GM12878 (cell line): ENCODE results near the gene FSHR. TPM values are rescaled to one million over a fixed set of nuclear protein-coding genes. Genes with fewer than 3 reads are reported as not detected.

Source experiments
- ATAC-seq: fragments of 200-7000 bp; cut with Tn5 transposase; 3 replicates; pipeline ENCODE4 v1.9.1; 2020; ENCODE audit warnings: mild to moderate bottlenecking, moderate library complexity
- BruUV-seq: library from RNA; stranded (reverse); fragments of 400-500 nt; replicated peaks from 2 replicates; lab custom pipeline; 2021; lab: Mats Ljungman, UMichigan
- CTCF ChIA-PET: fragments of 300-600 bp; sonication (Branson Sonifier 250); formaldehyde crosslinking; extraction: SDS; loops from one replicate; lab custom pipeline; 2021; ENCODE audit warnings: inconsistent platforms; lab: Yijun Ruan, JAX
- POLR2A ChIA-PET: fragments of 350-600 bp; formaldehyde crosslinking; extraction: SDS; loops from one replicate; lab custom pipeline; 2021; ENCODE audit warnings: inconsistent platforms; lab: Charles Lee
- RAD21 ChIA-PET: fragments of 300-600 bp; sonication (Branson Sonifier 250); formaldehyde crosslinking; loops from one replicate; lab custom pipeline; 2023; ENCODE audit warnings: antibody characterized with exemption; ENCODE audit not compliant: unreplicated experiment; lab: Charles Lee
- SMC1A ChIA-PET: fragments of 300-600 bp; sonication (Branson Sonifier 250); formaldehyde crosslinking; loops from one replicate; lab custom pipeline; 2023; ENCODE audit not compliant: unreplicated experiment, uncharacterized antibody; lab: Charles Lee
- DNase-seq: peaks from one replicate; pipeline ENCODE4 v3.0.0-alpha.2; 2011; ENCODE audit warnings: low read depth, low spot score
- FAIRE-seq: peaks from 3 replicates; lab custom pipeline; 2011; peaks lifted over from hg19 to GRCh38; lab: Jason Lieb, UNC
- H2AFZ ChIP-seq: 2 replicates; pipeline ENCODE4 v1.6.0; 2011; ENCODE audit warnings: low read depth, low read length, control low read depth; ENCODE audit not compliant: control insufficient read depth
- H3K27ac ChIP-seq: 2 replicates; pipeline ENCODE4 v1.5.1; 2011; ENCODE audit warnings: control low read depth; ENCODE audit not compliant: control insufficient read depth, insufficient read depth
- H3K27me3 ChIP-seq, 2 experiments: replicated peaks in 1 of 2; 2 replicates each; pipeline versions ENCODE4 v1.6.0 to v1.6.1; 2011; ENCODE audit warnings: low read length in 1 of 2; ENCODE audit not compliant: control insufficient read depth in 2 of 2, insufficient read depth in 2 of 2
- H3K36me3 ChIP-seq, 2 experiments: 2 replicates each; pipeline ENCODE4 v1.5.1; 2011; ENCODE audit warnings: low read length in 1 of 2; ENCODE audit not compliant: control insufficient read depth in 2 of 2, insufficient read depth in 2 of 2
- H3K4me1 ChIP-seq: 2 replicates; pipeline ENCODE4 v1.6.1; 2011; ENCODE audit warnings: mild to moderate bottlenecking, low read length, moderate library complexity, mixed read lengths; ENCODE audit not compliant: control insufficient read depth, insufficient read depth
- H3K4me2 ChIP-seq: 2 replicates; pipeline ENCODE4 v1.6.0; 2011; ENCODE audit warnings: control low read depth; ENCODE audit not compliant: control insufficient read depth, insufficient read depth
- H3K4me3 ChIP-seq: fragments of 200-600 bp; sonication (generic); 2 replicates; pipeline ENCODE4 v1.5.1; 2016
- H3K79me2 ChIP-seq: 2 replicates; pipeline ENCODE4 v1.6.0; 2011; ENCODE audit warnings: low read length; ENCODE audit not compliant: control insufficient read depth, insufficient read depth
- H3K9ac ChIP-seq: 2 replicates; pipeline ENCODE4 v1.8.0; 2011; ENCODE audit warnings: low read length, control low read depth, mixed read lengths; ENCODE audit not compliant: control insufficient read depth, insufficient read depth
- H3K9me3 ChIP-seq: replicated peaks from 3 replicates; pipeline ENCODE4 v1.5.1; 2011; ENCODE audit warnings: mild to moderate bottlenecking, low read length; ENCODE audit not compliant: control insufficient read depth, insufficient read depth
- H4K20me1 ChIP-seq: 2 replicates; pipeline ENCODE4 v1.6.0; 2011; ENCODE audit not compliant: control insufficient read depth, insufficient read depth
- ATF3 ChIP-seq: IDR thresholded peaks from 2 replicates; pipeline ENCODE4 v1.6.1; 2011; ENCODE audit warnings: low read depth, mild to moderate bottlenecking, low read length, moderate library complexity, borderline replicate concordance; ENCODE audit errors: extremely low read depth
- CREB1 ChIP-seq: IDR thresholded peaks from 2 replicates; pipeline ENCODE4 v1.6.1; 2012; ENCODE audit warnings: low read depth, mild to moderate bottlenecking, inconsistent platforms
- HDAC2 ChIP-seq: fragments of 200-600 bp; sonication (generic); IDR thresholded peaks from 2 replicates; pipeline ENCODE4 v1.6.1; 2017
- NR2C1 ChIP-seq: fragments of 450-650 bp; IDR thresholded peaks from 2 replicates; pipeline ENCODE4 v1.6.1; 2017; ENCODE audit warnings: antibody characterized with exemption, mild to moderate bottlenecking, moderate library complexity
- NR2C2 ChIP-seq: IDR thresholded peaks from 2 replicates; pipeline ENCODE4 v1.6.1; 2011; ENCODE audit warnings: borderline replicate concordance, low read depth; ENCODE audit not compliant: control insufficient read depth, insufficient read length
- NRF1 ChIP-seq: conservative IDR thresholded peaks from 2 replicates; pipeline ENCODE4 v1.6.1; 2011; ENCODE audit warnings: mild to moderate bottlenecking, low read depth, low read length, improper control_type of control experiment
- RFX5 ChIP-seq: IDR thresholded peaks from 2 replicates; pipeline ENCODE4 v1.6.1; 2011; ENCODE audit warnings: low read depth, low read length, improper control_type of control experiment
- SPI1 ChIP-seq: IDR thresholded peaks from 2 replicates; pipeline ENCODE4 v1.6.1; 2011; ENCODE audit warnings: low read depth, mild to moderate bottlenecking, low read length, moderate library complexity, borderline replicate concordance; ENCODE audit not compliant: insufficient read depth
- TCF12 ChIP-seq: IDR thresholded peaks from 2 replicates; pipeline ENCODE4 v1.6.1; 2011; ENCODE audit warnings: low read depth, mild to moderate bottlenecking, low read length
- WGBS: methylation state at CpG from one replicate; pipeline ENCODE4 v1.1.6; 2016; ENCODE audit warnings: low lambda C conversion rate; ENCODE audit not compliant: insufficient replicate concordance, insufficient coverage; ENCODE audit errors: missing lambda C conversion rate; 5-methylcytosine and 5-hydroxymethylcytosine counted together
- in situ Hi-C: fragments of 300-500 bp; cut with MboI; formaldehyde crosslinking; loops from 9 replicates; pipeline ENCODE4 v1.14.3; 2018; ENCODE audit warnings: mixed read lengths
- intact Hi-C: fragments of 100-400 bp; cut with micrococcal nuclease; formaldehyde crosslinking; loops from one replicate; pipeline ENCODE4 v1.14.2; 2022; ENCODE audit not compliant: unreplicated experiment
- polyA plus RNA-seq, 11 experiments: library from polyadenylated mRNA; depleted of rRNA in 4 of 11; unstranded in 6 of 11; stranded (reverse) in 5 of 11; fragments of >200 nt; fragmentation: Nextera tagmentation in 4 of 11; fragmentation: Illumina TruSeq in 1 of 11; extraction: Ambion mirVana in 4 of 11; extraction: Trizol in 1 of 11; gene quantifications; 1 replicate in 1 of 11; 2 replicates in 10 of 11; pipeline versions ENCODE4 v1.2.1 to v1.2.3, GENCODE V29; 2011 to 2016; ENCODE audit warnings: inconsistent platforms in 2 of 11, missing spikeins in 2 of 11, low read depth in 1 of 11
- total RNA-seq, 4 experiments: library from RNA; depleted of rRNA in 3 of 4; stranded (reverse); fragments of >200 nt in 3 of 4; fragmentation: Illumina TruSeq in 1 of 4; extraction: Trizol in 1 of 4; gene quantifications; 2 replicates each; pipeline versions ENCODE4 v1.2.1 to v1.2.3, GENCODE V29; 2013 to 2021
- TF ChIP-seq, protein P1 (sequence below): fragments of 450-650 bp; conservative IDR thresholded peaks from 2 replicates; pipeline ENCODE4 v1.6.1; 2017; ENCODE audit warnings: mild to moderate bottlenecking, moderate library complexity
- TF ChIP-seq, protein P2 (sequence below): fragments of 450-650 bp; IDR thresholded peaks from 2 replicates; pipeline ENCODE4 v1.6.1; 2016; ENCODE audit warnings: mild to moderate bottlenecking, moderate library complexity, borderline replicate concordance

The FSHR gene
- total and polyA plus RNA-seq, 10 of the 15 experiments (the other 5 are each of a cell fraction or from before 2014, with no cell fraction given), result not detected

DNA sequence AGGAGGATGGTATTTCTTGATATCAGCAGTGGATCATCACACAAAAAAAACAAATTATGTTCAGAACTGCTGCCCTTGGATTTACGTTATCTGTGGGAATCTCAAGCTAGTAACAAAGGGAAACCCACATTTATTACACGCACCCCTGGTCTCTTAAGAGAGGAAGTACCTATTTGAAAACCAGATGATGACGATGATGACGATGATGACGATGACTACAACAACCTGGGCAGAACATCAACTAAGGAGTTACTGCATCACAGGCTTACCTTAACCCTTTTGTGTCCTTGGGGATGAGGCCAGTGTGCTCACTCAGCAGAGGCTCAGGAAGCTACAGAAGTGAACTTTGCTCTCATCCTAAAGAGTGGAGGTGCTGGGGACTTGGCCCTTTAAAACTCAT lies 169.4 kb downstream of the FSHR start (continued):
- TF ChIP-seq HDAC2, result no peak
- TF ChIP-seq, protein P1, sequence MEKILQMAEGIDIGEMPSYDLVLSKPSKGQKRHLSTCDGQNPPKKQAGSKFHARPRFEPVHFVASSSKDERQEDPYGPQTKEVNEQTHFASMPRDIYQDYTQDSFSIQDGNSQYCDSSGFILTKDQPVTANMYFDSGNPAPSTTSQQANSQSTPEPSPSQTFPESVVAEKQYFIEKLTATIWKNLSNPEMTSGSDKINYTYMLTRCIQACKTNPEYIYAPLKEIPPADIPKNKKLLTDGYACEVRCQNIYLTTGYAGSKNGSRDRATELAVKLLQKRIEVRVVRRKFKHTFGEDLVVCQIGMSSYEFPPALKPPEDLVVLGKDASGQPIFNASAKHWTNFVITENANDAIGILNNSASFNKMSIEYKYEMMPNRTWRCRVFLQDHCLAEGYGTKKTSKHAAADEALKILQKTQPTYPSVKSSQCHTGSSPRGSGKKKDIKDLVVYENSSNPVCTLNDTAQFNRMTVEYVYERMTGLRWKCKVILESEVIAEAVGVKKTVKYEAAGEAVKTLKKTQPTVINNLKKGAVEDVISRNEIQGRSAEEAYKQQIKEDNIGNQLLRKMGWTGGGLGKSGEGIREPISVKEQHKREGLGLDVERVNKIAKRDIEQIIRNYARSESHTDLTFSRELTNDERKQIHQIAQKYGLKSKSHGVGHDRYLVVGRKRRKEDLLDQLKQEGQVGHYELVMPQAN, result no peak
- no peak for TF ChIP-seq NRF1
- TF ChIP-seq CREB1, result no peak
- TF ChIP-seq, protein P2, sequence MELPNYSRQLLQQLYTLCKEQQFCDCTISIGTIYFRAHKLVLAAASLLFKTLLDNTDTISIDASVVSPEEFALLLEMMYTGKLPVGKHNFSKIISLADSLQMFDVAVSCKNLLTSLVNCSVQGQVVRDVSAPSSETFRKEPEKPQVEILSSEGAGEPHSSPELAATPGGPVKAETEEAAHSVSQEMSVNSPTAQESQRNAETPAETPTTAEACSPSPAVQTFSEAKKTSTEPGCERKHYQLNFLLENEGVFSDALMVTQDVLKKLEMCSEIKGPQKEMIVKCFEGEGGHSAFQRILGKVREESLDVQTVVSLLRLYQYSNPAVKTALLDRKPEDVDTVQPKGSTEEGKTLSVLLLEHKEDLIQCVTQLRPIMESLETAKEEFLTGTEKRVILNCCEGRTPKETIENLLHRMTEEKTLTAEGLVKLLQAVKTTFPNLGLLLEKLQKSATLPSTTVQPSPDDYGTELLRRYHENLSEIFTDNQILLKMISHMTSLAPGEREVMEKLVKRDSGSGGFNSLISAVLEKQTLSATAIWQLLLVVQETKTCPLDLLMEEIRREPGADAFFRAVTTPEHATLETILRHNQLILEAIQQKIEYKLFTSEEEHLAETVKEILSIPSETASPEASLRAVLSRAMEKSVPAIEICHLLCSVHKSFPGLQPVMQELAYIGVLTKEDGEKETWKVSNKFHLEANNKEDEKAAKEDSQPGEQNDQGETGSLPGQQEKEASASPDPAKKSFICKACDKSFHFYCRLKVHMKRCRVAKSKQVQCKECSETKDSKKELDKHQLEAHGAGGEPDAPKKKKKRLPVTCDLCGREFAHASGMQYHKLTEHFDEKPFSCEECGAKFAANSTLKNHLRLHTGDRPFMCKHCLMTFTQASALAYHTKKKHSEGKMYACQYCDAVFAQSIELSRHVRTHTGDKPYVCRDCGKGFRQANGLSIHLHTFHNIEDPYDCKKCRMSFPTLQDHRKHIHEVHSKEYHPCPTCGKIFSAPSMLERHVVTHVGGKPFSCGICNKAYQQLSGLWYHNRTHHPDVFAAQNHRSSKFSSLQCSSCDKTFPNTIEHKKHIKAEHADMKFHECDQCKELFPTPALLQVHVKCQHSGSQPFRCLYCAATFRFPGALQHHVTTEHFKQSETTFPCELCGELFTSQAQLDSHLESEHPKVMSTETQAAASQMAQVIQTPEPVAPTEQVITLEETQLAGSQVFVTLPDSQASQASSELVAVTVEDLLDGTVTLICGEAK, result no peak

DNA sequence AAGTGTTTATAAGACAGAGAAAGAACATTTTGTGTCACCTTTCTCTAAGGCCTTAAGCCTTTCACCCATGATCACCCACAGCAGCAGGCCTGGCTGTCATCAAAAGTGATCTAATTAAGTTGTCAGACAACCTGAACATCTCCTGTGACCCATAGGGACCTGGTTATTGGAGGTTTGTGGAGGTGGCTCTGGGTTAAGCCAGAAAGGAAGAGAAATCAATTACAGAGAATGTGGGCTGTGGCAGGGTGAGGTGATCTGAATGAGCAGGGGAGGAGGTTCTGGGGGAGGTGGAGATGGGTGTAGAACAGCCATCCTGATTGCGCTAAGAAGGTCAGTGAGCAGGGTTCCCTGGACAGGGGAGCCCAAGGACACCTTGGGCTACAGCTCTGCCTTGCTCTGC lies 170.8 kb downstream of the FSHR start:
- H3K79me2 ChIP-seq, result no peaks in the 10 kb centered on the region
- no peak overlapping the region for H3K4me3 ChIP-seq
- no TSS peak for BruUV-seq
- ChIA-PET SMC1A (no interaction called here), CTCF (no interaction called here), RAD21 (no interaction called here), POLR2A (no interaction called here)
- no peak overlapping the region for H3K9ac ChIP-seq
- FAIRE-seq (no peak), DNase-seq (no peak), ATAC-seq (no peak)
- TF ChIP-seq RFX5, result no peak
- TF ChIP-seq SPI1, result no peak
- TF ChIP-seq ATF3, result no peak
- no peak for TF ChIP-seq NR2C2
- TF ChIP-seq NR2C1, result no peak
- TF ChIP-seq TCF12, result no peak
- TF ChIP-seq, protein P1, result no peak
- no peak overlapping the region for H3K4me2 ChIP-seq
- H3K27me3 ChIP-seq, result no peaks in the 10 kb centered on the region
- WGBS, result 100% methylated on average over 1 of the region's 1 CpG
- intact Hi-C loops, result no loop called here
- in situ Hi-C loops, result no loop called here
- no peaks in the 10 kb centered on the region for H3K4me1 ChIP-seq
- no peak overlapping the region for H3K27ac ChIP-seq
- H2AFZ ChIP-seq, result no peak overlapping the region
- no peaks in the 10 kb centered on the region for H3K36me3 ChIP-seq
- no peaks in the 10 kb centered on the region for H4K20me1 ChIP-seq
- no peaks in the 10 kb centered on the region for H3K9me3 ChIP-seq
